ACHN (cell line): ENCODE results near the gene GRIK3.

Source experiments
- DNase-seq: peaks from one replicate; pipeline ENCODE4 v3.0.0-alpha.2; 2015
- in situ Hi-C: cut with HindIII; loops from 2 replicates; pipeline ENCODE4 v1.10.0; 2017; ENCODE audit warnings: low sequenced_read_pairs, low pct_ligation_motif_present, low pct_unique_long_range_greater_than_20kb

Gene GRIK3

DNA sequence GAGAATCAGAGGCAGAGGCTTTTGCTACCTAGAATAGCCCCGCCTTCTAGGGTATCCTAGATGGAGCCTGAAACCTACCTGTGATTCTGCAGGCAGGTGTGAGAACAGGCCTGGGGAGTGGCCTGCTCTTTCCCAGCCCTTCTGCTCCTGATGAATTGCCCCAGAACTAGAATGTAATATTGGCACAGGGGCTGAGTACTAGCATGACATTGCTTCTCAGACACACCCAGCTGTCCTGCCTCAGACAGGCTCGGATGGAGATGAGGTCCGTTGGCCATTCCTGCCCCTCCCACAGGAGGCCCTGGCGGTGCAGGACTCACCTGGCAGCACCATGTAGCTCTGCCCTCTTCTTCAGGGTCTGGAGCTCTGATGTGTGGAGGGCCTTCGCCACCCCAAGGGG lies 237.6 kb downstream of the GRIK3 start:
- no peak for DNase-seq

DNA sequence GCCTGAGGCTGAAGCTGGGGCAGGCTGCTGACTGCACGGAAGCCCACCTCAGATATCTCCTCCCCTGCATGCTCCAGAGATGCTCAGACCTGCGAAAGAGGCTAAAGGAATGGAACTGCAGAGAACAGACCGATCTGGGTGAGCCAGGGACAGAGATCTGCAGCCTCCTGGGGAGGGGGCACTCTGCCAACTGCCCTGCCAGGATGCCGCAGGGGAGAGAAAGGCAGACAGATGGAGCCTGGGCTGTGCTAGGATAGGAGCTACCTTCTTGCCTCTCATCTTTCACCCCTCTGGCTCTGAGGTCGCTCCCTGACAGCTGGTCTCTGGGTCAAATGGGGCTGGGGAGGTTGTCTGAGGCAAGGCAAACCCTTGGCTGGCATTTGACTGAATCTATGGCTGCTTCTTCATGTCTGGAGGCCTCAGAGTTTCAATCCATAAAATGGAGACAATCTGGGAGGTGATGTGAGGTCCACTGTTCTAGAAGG lies 238.2 kb downstream of the GRIK3 start:
- in situ Hi-C loops = no loop called here
- no peak for DNase-seq

More for the DNA sequence above, 237.6 kb downstream of the GRIK3 start:
- in situ Hi-C loops = no loop called here

DNA sequence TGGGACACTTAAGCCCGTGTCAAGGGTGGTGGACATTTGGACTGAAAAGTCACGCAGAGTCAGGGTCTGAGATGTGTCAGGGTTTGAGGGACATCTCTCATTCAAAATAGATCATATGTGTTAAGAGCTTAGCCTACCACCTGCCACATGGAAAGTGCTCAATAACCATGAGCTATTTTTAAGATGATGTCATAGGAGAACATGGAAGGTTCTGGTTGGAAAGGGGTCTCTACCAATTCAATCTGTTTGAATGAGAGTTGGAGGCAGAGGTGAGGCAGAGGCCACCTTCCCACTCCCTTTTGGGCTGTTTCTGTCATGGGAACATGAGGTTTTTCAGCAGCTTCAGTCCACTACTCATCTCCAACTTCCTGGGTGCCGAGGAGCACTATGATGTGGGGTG lies 239.9 kb downstream of the GRIK3 start:
- in situ Hi-C loops = no loop called here
- DNase-seq = no peak

DNA sequence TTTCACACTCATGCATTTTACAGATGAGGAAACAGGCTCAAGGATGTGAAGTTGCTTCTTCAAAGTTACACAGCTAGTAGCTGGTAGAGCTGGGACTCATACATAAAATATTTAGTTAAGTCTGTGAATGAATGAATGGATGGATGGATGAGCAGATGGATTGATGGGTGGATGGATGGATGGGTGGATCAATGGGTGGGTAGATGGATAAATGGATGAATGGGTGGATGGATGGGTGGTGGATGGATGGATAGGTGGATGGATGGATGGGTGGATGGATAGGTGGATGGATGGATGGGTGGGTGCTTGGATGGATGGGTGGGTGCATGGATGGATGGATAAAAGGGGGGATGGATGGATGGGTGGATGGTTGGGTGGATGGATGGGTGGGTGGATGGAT lies 240.9 kb downstream of the GRIK3 start:
- in situ Hi-C loops = no loop called here
- no peak for DNase-seq

GRCh38 chr1:36792292-36792691 lies 242.0 kb downstream of the GRIK3 start:
- DNase-seq = no peak
- in situ Hi-C loops = no loop called here

GRCh38 chr1:36790191-36790590 lies 244.1 kb downstream of the GRIK3 start:
- in situ Hi-C loops = no loop called here
- no peak for DNase-seq

DNA sequence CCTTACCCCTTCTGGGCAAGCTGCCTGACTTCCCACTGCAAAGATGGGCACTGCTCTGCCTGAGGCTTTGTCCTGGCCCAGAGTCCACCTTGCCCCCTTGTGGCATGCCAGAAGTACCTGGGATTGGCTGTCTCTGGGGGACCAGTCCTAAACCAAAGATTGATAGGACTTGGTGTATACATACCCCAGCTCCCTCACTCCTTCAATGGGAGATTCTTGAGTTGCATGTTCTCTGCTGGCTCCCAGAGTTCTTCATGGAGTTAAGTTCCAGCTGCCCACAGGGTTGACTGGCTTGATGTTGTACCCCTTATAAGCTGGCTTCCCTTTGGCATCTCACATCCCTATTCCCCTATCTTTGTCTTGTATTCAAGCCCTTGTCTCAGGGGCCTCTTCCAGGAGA lies 244.8 kb downstream of the GRIK3 start:
- in situ Hi-C loops = no loop called here

DNA sequence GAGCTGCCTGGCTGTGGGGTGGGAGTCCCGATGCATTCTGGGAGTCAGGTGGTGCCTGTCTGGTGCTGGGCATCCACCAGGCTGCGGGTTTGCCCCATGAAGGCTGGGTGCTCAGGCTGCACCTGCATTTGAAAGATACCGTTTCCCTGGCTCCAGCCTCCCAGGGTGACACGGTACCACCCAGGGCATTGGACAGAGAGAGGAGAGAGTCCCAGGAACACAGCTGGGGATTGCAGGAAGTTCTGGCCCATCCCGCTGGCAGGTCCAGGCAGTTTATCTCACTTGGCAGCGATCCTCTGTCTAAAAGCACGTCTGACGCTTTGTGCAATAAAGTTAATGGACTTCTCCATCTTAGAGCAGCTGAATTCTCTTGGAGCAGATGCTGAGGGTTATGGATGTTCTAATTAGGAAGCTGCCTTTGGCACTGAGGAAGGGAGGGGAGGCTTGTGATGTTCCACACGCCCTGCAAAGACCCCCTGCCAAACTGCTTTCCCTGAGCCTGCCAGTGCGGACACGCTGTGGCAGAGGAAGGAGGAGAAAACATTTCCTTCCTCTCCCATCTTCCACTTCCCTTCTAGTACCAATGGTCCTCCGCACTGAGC lies 246.9 kb downstream of the GRIK3 start:
- no peak for DNase-seq
- in situ Hi-C loops = no loop called here

More for the DNA sequence above, 244.8 kb downstream of the GRIK3 start:
- no peak for DNase-seq

GRCh38 chr1:36786425-36786824 lies 247.9 kb downstream of the GRIK3 start:
- in situ Hi-C loops = no loop called here
- DNase-seq = no peak

DNA sequence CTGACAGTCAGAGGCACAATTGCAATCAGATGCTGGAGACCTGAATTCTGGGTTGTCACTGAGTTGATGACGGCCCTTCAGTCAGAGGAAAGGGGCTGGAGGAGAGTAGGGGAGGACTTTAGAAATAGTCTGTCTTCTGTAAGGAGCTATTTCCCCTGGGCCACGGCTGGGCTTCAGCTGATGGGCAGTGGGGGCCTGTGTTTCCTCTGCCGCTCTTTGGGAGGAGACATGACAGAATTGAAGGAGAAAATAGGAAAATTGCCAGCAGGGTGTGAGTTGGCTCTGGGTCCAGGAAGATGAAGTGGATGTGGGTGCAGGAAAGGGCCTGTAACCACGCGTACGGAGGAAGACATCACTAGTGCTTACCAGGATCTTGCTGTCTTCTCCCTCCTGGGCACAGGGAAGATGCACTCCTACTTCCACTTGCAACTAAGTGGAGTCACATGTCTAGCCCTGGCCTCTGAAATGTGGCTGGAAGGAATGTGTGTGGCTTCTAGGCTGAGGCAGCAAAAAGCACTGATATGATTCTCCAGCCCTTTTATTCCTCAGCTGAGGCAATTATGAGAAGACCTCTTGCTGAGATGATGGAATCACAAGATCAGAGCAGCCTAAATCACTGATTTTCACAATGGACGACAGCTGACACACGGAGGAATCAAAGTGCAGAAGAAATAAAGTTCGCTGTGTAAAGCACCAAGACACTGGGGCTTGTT lies 250.0 kb downstream of the GRIK3 start:
- in situ Hi-C loops = no loop called here
- no peak for DNase-seq

GRCh38 chr1:36783475-36783874 lies 250.8 kb downstream of the GRIK3 start:
- DNase-seq = no peak

GRCh38 chr1:36782785-36783184 lies 251.5 kb downstream of the GRIK3 start:
- DNase-seq = no peak
- in situ Hi-C loops = no loop called here

More at GRCh38 chr1:36783475-36783874, 250.8 kb downstream of the GRIK3 start:
- in situ Hi-C loops = no loop called here

DNA sequence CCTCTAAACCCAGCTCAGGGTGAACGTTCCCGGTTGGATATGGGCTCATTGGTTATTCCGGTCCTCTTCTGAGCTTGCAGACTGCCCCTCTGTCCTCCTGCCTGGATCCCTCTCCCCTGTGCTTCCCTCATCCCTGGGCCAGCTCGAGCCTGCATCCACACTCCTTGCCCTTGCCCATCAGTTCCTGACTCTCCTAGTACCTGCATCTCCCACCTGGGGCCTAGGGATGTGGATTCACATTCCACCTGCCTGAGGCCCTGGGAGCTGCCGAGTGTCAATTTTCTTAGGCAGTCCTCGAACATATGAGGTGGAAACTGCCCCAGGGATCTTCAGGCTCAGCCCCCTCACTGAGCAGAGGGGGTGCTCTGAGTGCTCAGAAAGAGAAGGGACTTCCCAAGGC lies 252.2 kb downstream of the GRIK3 start:
- in situ Hi-C loops = no loop called here
- no peak for DNase-seq

GRCh38 chr1:36781098-36781497 lies 253.2 kb downstream of the GRIK3 start:
- DNase-seq = no peak
- in situ Hi-C loops = no loop called here

- DNase-seq = no peak
- in situ Hi-C loops = no loop called here
Observed at GRCh38 chr1:36778740-36779139, 255.6 kb downstream of the GRIK3 start.

- in situ Hi-C loops = no loop called here
- no peak for DNase-seq
Observed at GRCh38 chr1:36776948-36777831, 257.1 kb downstream of the GRIK3 start.

DNA sequence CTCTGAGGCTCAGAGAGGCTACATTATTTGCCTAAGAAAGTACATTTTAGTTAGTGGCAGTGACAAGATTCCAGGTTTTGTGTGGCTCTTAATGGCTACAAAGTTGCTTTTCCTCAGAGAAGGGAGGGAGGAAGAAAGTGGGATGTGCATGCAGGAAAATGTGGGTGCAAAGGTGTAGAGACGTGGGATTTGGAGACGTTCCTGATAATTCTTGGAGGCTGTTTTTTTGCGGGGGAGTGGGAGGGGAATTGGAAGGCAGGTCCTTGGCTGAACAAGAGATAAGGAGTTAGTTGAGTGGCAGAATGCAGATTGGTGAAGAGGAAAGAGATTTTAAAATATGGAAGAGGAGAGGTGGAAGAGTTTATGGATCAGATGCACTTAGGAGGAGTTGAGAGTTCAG lies 258.1 kb downstream of the GRIK3 start:
- in situ Hi-C loops = no loop called here
- DNase-seq = no peak

DNA sequence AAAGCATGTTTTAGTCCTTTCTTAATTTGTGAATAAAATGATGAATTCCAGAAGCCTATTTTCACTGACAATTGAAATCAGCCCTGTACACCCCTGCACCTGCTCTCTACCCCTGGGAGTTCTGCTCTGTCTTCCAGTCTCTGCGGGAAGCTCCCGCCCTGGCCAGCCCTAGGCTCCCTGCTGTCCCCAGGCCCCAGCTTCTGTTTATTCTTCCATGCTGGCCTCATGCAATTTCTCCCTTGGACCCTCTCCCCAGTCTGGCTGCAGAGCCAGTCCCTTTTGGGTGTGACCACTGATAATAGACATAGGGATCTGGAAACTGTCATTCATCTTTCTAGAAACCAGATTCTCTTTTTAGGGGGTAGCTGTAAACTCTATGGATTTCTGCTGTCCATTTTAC lies 258.6 kb downstream of the GRIK3 start:
- DNase-seq = no peak
- in situ Hi-C loops = no loop called here

- in situ Hi-C loops = no loop called here
- DNase-seq = no peak
Observed at GRCh38 chr1:36773827-36774541, 260.3 kb downstream of the GRIK3 start.
